Measurements from ENCODE around the gene SLFN5.
"Not testable (repeated sequence)": the region's sequence is repeated elsewhere in the genome, so short reads cannot be mapped to it uniquely, and the experiment has no call there.

Gene SLFN5

GRCh38 chr17:35294756-35295155, 51.9 kb downstream of the SLFN5 start:
- no peak for DNase-seq

DNA sequence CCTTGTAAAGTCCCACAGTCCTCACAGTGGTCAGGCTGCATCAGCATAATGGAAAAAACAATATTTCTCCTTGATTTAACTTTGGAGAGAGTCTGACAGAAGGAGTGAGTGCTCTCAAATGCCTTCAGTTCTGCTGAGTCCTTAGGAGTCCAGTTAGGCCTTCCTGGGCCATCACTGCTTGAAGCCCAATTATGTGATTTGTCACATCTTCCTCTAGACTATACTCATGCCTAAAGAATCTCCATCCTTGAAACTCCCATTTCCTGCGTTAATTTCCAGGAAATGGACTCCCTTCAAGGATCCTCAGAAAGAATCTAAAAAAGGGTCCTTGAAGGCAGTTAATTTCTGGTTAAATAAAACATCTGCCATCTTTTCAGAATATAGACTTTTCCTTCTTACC, 52.8 kb downstream of the SLFN5 start:
- no peak for DNase-seq

- no peak for DNase-seq
Observed at GRCh38 chr17:35297666-35298065, 54.8 kb downstream of the SLFN5 start.

DNA sequence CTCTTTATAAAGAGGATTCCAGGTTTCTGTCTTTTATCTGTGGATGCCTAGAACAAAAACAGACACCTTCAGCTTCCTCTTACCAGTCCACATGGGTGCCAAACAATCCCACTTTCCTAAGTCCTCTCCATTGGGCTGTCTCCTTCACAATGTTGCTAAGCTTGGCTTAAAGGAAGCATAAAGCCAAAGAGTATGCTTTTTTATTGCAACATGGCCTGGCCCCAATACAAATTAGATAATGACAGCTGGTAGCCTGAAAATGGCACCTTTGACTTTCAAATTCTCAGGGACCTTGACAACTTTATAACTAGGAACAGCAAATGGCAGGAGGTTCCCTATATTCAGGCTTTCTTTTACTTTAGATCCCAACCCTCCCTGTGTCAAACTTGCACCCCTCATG, 55.8 kb downstream of the SLFN5 start:
- no peak for DNase-seq

DNA sequence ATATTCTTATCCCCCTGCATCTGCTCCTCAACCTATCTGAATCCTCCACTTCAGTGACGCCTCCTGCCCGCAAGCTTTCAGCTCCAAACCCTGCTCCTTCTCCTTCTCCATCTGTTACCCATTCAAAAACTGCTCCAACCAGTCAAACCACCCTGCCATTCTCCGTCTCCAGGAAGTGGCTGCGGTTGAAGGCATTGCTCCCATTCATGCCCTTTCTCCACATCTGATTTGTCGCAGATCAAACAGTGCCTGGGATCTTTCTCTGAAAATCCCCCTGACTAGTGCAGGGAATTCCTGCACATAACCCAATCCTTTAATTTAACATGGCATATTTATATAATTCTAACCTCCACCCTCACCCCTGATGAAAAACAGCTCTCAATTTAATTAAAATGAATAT, 56.3 kb downstream of the SLFN5 start:
- DNase-seq: no peak

GRCh38 chr17:35309345-35309744, 66.5 kb downstream of the SLFN5 start:
- DNase-seq: not testable (repeated sequence)

DNA sequence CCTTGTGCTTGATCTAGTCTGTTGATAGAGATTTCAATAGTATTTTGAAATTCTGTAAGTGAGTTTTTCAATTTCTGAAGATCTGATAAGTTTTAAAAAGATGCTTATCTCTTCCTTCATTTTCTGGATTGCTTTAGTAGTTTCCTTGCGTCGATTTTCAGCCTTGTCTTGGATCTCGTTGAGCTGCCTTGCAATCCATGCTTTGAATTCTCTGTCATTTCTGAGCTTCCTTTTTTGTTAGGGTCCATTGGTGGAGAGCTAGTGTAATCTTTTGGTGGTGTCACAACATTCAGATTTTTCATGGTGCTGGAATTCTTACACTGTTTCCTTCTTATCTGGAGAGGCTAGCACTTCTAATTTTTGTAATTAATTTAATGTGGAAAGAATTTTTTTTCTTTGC, 69.5 kb downstream of the SLFN5 start:
- no peak for DNase-seq

GRCh38 chr17:35312790-35313711, 70.2 kb downstream of the SLFN5 start:
- no peak for DNase-seq

- DNase-seq: no peak
Observed at GRCh38 chr17:35313875-35314409, 71.1 kb downstream of the SLFN5 start.

- DNase-seq: no peak
Observed at GRCh38 chr17:35314415-35315216, 71.7 kb downstream of the SLFN5 start.

- DNase-seq: no peak
Observed at GRCh38 chr17:35315283-35315682, 72.4 kb downstream of the SLFN5 start.

DNA sequence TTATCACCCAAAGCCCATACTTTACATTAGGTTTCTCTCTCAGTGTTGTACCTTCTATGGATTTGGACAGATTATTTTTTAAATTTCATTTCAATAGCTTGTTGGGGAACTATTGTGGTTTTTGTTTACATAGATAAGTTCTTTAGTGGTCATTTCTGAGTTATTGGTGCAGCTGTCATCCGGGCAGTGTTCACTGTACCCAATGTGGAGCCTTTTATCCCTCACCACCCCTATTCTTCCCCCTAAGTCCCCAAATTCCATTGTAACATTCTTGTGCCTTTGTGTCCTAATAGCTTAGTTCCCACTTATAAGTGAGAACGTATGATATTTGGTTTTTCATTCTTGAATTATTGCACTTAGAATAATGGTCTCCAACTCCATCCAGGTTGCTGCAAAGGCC, 73.1 kb downstream of the SLFN5 start:
- DNase-seq: no peak

DNA sequence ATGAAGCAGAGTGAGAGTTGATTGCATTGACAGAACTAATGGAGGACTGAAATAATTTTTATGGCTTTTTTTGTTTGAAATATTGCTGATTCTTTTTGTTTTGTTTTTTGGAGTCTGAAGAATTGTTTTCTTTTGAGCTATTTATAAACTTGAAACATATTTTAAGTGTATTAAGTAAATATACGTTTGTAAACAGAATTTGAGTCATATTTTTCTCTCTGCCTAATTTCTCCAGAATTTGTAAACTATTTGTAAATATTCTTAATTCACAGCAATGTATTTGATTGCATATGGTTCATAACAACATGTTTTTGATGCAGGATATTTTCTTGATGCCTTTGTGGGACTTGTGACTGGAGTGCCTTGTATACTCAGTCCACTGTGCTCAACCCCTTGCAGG, 79.9 kb downstream of the SLFN5 start:
- no peak for DNase-seq

Measured in 8988T (cell line).